Kidney (tissue), 14 donors: Measurements from ENCODE around the gene CDK19. TPM values are rescaled to one million over a fixed set of nuclear protein-coding genes. Genes with fewer than 3 reads are reported as not detected.

Experiments used
- DNase-seq, 5 donors: peaks; one replicate each; pipeline ENCODE4 v3.0.0-alpha.2; 2013 to 2020
- FAIRE-seq: peaks from 2 replicates; lab custom pipeline; 2012; peaks lifted over from hg19 to GRCh38; lab: Jason Lieb, UNC
- H3K27ac ChIP-seq, 2 donors: one replicate each; pipeline ENCODE4 v1.7.0; 2013; ENCODE audit warnings: low read depth in 2 of 2, low read length in 2 of 2, inconsistent platforms in 1 of 2
- H3K27me3 ChIP-seq: one replicate; pipeline ENCODE4 v1.7.1; 2013; ENCODE audit warnings: low read length, inconsistent platforms; ENCODE audit not compliant: control insufficient read depth, insufficient read depth
- H3K36me3 ChIP-seq, 3 donors: one replicate each; pipeline versions ENCODE4 v1.7.0 to v1.7.1; 2013; ENCODE audit warnings: low read length in 3 of 3, control low read depth in 1 of 3, inconsistent platforms in 1 of 3; ENCODE audit not compliant: insufficient read depth in 3 of 3, control insufficient read depth in 2 of 3
- H3K4me1 ChIP-seq, 3 donors: one replicate each; pipeline versions ENCODE4 v1.7.0 to v1.7.1; 2013; ENCODE audit warnings: low read length in 3 of 3, inconsistent platforms in 1 of 3, low read depth in 1 of 3; ENCODE audit not compliant: control insufficient read depth in 2 of 3, insufficient read depth in 2 of 3
- H3K4me3 ChIP-seq, 3 donors: one replicate each; pipeline versions ENCODE4 v1.7.0 to v1.8.1; 2013; ENCODE audit warnings: low read length in 3 of 3, control low read depth in 1 of 3, inconsistent platforms in 1 of 3
- H3K9ac ChIP-seq, 3 donors: one replicate each; pipeline versions ENCODE4 v1.7.0 to v1.7.1; 2013; ENCODE audit warnings: low read length in 3 of 3, control low read depth in 1 of 3, inconsistent platforms in 1 of 3
- H3K9me3 ChIP-seq, 3 donors: one replicate each; pipeline versions ENCODE4 v1.7.0 to v1.7.1; 2013; ENCODE audit warnings: low read length in 3 of 3, control low read depth in 1 of 3, inconsistent platforms in 1 of 3; ENCODE audit not compliant: control insufficient read depth in 2 of 3, insufficient read depth in 1 of 3
- intact Hi-C: fragments of 100-400 bp; cut with DNase I; formaldehyde crosslinking; loops from one replicate; pipeline ENCODE4 v1.11.1; 2022
- polyA plus RNA-seq: library from polyadenylated mRNA; stranded (reverse); fragments of 350-450 nt; fragmentation: Illumina TruSeq; extraction: RNeasy Lipid Tissue Mini Kit (QIAGEN cat#74804); gene quantifications from one replicate; pipeline ENCODE4 v1.2.3, GENCODE V29; 2014; ENCODE audit warnings: low read depth, low replicate concordance; ENCODE audit not compliant: insufficient read depth
- total RNA-seq: library from RNA; stranded (reverse); fragmentation: NEBNext Ultra II Directional; extraction: Animal tissue kit (Norgen Biotek cat#: 25700); gene quantifications from one replicate; pipeline ENCODE4 v1.2.1, GENCODE V29; 2021
- TF ChIP-seq, protein P1 (sequence below): IDR thresholded peaks from 3 replicates; pipeline ENCODE4 v1.5.1; 2012; ENCODE audit warnings: mild to moderate bottlenecking, moderate library complexity, borderline replicate concordance; ENCODE audit not compliant: insufficient read depth; ENCODE audit errors: extremely low read depth
- donor health status: control.
- donor health status: control.
- donor health status: control.
- donor health status: control.
- donor health status: control.
- donor health status: DM: yes; HTN: yes; CAD: no.
- donor health status: Normal renal cell carcinoma (clear cell type).

CDK19 gene
- total and polyA plus RNA-seq, 2 donors from 2014 or later = 4.9 to 20.4 TPM

GRCh38 chr6:110592765-110593164 is 222.5 kb downstream of the CDK19 start:
- no peaks in the 10 kb centered on the region for H3K36me3 ChIP-seq
- H3K27ac ChIP-seq = no peak overlapping the region
- FAIRE-seq (no peak), DNase-seq (peak in 1 of 5 donors; percentile 21)
- no peaks in the 10 kb centered on the region for H3K4me1 ChIP-seq
- H3K9me3 ChIP-seq = no peaks in the 10 kb centered on the region
- H3K27me3 ChIP-seq = no peaks in the 10 kb centered on the region
- no peak overlapping the region for H3K9ac ChIP-seq
- intact Hi-C loops = no loop called here
- H3K4me3 ChIP-seq = no peak overlapping the region
- TF ChIP-seq, protein P1, sequence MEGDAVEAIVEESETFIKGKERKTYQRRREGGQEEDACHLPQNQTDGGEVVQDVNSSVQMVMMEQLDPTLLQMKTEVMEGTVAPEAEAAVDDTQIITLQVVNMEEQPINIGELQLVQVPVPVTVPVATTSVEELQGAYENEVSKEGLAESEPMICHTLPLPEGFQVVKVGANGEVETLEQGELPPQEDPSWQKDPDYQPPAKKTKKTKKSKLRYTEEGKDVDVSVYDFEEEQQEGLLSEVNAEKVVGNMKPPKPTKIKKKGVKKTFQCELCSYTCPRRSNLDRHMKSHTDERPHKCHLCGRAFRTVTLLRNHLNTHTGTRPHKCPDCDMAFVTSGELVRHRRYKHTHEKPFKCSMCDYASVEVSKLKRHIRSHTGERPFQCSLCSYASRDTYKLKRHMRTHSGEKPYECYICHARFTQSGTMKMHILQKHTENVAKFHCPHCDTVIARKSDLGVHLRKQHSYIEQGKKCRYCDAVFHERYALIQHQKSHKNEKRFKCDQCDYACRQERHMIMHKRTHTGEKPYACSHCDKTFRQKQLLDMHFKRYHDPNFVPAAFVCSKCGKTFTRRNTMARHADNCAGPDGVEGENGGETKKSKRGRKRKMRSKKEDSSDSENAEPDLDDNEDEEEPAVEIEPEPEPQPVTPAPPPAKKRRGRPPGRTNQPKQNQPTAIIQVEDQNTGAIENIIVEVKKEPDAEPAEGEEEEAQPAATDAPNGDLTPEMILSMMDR = no peak

- Histone ChIP-seq H3K4me3 (no peak overlapping the region), H3K9ac (no peak overlapping the region), H3K4me1 (no peaks in the 10 kb centered on the region), H3K9me3 (no peaks in the 10 kb centered on the region), H3K27ac (no peak overlapping the region), H3K27me3 (no peaks in the 10 kb centered on the region), H3K36me3 (no peaks in the 10 kb centered on the region)
- TF ChIP-seq, protein P1 = no peak
- no peak for FAIRE-seq
- intact Hi-C loops = no loop called here
- DNase-seq = no peak
Observed at GRCh38 chr6:110590821-110591351, 224.4 kb downstream of the CDK19 start.

- FAIRE-seq (no peak), DNase-seq (no peak)
- H3K9ac ChIP-seq = no peak overlapping the region
- no peaks in the 10 kb centered on the region for H3K4me1 ChIP-seq
- H3K36me3 ChIP-seq = no peaks in the 10 kb centered on the region
- TF ChIP-seq, protein P1 = no peak
- no peak overlapping the region for H3K4me3 ChIP-seq
- no peaks in the 10 kb centered on the region for H3K27me3 ChIP-seq
- no peaks in the 10 kb centered on the region for H3K9me3 ChIP-seq
- intact Hi-C loops = no loop called here
- no peak overlapping the region for H3K27ac ChIP-seq
Observed at GRCh38 chr6:110589865-110590513, 225.3 kb downstream of the CDK19 start.

DNA sequence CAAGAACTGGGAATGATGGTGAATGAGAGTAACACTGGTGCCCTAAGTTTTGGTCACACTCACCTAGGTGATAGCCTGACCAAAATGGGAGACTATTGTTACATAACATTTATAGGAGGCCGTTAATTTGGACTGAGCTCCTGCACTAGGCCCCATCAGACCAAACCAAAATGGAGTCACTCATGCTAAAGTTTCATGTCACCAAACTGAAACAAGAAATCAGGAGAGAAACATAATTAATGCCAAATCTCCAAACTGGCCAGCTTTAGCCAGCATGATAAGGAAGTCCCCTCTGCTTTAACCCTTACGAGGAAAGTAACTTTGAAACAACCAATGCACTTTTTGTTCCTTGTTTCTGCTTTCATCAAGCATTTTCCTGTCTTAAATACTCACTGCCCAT is 227.9 kb downstream of the CDK19 start:
- intact Hi-C loops = no loop called here

More for the DNA sequence above, 227.9 kb downstream of the CDK19 start:
- H3K4me1 ChIP-seq = no peaks in the 10 kb centered on the region
- no peaks in the 10 kb centered on the region for H3K27me3 ChIP-seq
- no peak for FAIRE-seq
- no peak overlapping the region for H3K27ac ChIP-seq
- TF ChIP-seq, protein P1 = no peak
- DNase-seq = no peak
- no peaks in the 10 kb centered on the region for H3K9me3 ChIP-seq
- H3K4me3 ChIP-seq = no peak overlapping the region
- no peak overlapping the region for H3K9ac ChIP-seq
- H3K36me3 ChIP-seq = no peaks in the 10 kb centered on the region
